Thyroid gland (tissue), 4 donors: ENCODE data around the gene VCP. TPM values are rescaled to one million over a fixed set of nuclear protein-coding genes. Genes with fewer than 3 reads are reported as not detected.

Source experiments
- DNase-seq, 2 donors: peaks; one replicate each; pipeline ENCODE4 v3.0.0-alpha.2; 2019
- H3K27ac ChIP-seq, 3 donors: fragments of 200-600 bp; sonication (generic); 1 replicate in 2 of 3; 2 replicates in 1 of 3; pipeline ENCODE4 v1.5.1; 2016 to 2019; ENCODE audit warnings: mild to moderate bottlenecking in 1 of 3, moderate library complexity in 1 of 3
- H3K27me3 ChIP-seq: fragments of 200-600 bp; sonication (generic); one replicate; pipeline ENCODE4 v1.5.1; 2019
- H3K36me3 ChIP-seq, 2 donors: fragments of 200-600 bp; sonication (generic); one replicate each; pipeline ENCODE4 v1.5.1; 2016 to 2019
- H3K4me1 ChIP-seq, 2 donors: fragments of 200-600 bp; sonication (generic); one replicate each; pipeline ENCODE4 v1.5.1; 2017 to 2019
- H3K4me3 ChIP-seq, 3 donors: fragments of 200-600 bp; sonication (generic); replicated peaks in 1 of 3; 1 replicate in 2 of 3; 2 replicates in 1 of 3; pipeline ENCODE4 v1.5.1; 2016; ENCODE audit warnings: mild to moderate bottlenecking in 1 of 3
- H3K9me3 ChIP-seq: fragments of 200-600 bp; sonication (generic); one replicate; pipeline ENCODE4 v1.5.1; 2017
- POLR2A ChIP-seq, 2 donors: fragments of 450-650 bp; IDR thresholded peaks; one replicate each; pipeline ENCODE4 v1.6.1; 2017; ENCODE audit warnings: antibody characterized with exemption in 2 of 2, mild to moderate bottlenecking in 2 of 2, moderate library complexity in 1 of 2
- WGBS, 2 donors: methylation state at CpG; one replicate each; pipeline ENCODE4 v1.1.5; 2017; 5-methylcytosine and 5-hydroxymethylcytosine counted together
- intact Hi-C: fragments of 100-400 bp; cut with DNase I; formaldehyde crosslinking; loops from one replicate; pipeline ENCODE4 v1.15.1; 2023
- total RNA-seq, 4 donors: library from RNA; depleted of rRNA; stranded (reverse); fragments of >200 nt; gene quantifications; one replicate each; pipeline ENCODE4 v1.2.3, GENCODE V29; 2016
- TF ChIP-seq, protein P1 (sequence below), 6 experiments: fragments of 200-600 bp in 3 of 6; fragments of 450-650 bp in 3 of 6; sonication (generic) in 3 of 6; IDR thresholded peaks; one replicate each; pipeline ENCODE4 v1.5.1; 2016 to 2019; ENCODE audit warnings: antibody characterized with exemption in 6 of 6, mild to moderate bottlenecking in 2 of 6, inconsistent platforms in 1 of 6, moderate library complexity in 1 of 6

VCP gene
- total RNA-seq, 4 donors from 2014 or later: 150 to 260 (median 233) TPM

DNA sequence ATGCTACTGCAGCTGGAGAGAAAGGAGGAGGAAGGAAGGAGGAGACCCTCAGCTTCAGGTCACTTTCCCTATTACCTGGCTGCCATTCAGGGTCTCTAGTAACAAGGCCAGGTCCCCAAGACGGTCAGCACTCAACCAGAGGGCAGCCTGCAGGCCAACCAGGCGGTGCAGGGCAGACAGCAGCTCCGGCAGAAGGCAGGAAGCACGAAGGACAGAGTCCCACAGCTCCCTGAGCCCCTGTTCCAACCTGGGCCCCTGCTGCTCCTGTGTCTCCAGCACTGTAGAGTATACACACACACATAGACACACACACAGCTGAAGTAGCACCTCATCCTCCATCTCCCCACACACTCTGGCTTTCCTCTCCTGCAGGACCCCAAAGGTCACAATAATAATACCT, 5.6 kb upstream of the VCP start:
- Histone ChIP-seq H3K27me3 (no peaks in the 10 kb centered on the region), H3K4me1 (peaks cover 12 to 14% of the 10 kb centered on the region in 2 donors), H3K27ac (no peak overlapping the region), H3K36me3 (no peaks in the 10 kb centered on the region), H3K4me3 (no peak overlapping the region), H3K9me3 (no peaks in the 10 kb centered on the region)
- TF ChIP-seq, protein P1, sequence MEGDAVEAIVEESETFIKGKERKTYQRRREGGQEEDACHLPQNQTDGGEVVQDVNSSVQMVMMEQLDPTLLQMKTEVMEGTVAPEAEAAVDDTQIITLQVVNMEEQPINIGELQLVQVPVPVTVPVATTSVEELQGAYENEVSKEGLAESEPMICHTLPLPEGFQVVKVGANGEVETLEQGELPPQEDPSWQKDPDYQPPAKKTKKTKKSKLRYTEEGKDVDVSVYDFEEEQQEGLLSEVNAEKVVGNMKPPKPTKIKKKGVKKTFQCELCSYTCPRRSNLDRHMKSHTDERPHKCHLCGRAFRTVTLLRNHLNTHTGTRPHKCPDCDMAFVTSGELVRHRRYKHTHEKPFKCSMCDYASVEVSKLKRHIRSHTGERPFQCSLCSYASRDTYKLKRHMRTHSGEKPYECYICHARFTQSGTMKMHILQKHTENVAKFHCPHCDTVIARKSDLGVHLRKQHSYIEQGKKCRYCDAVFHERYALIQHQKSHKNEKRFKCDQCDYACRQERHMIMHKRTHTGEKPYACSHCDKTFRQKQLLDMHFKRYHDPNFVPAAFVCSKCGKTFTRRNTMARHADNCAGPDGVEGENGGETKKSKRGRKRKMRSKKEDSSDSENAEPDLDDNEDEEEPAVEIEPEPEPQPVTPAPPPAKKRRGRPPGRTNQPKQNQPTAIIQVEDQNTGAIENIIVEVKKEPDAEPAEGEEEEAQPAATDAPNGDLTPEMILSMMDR (IDR thresholded peaks at IDR 0.05): no peak
- no peak for TF ChIP-seq POLR2A (IDR thresholded peaks at IDR 0.05)
- no peak for DNase-seq
- 55 to 63% methylated on average over 4 of the region's 4 CpGs for WGBS, 2 donors
- intact Hi-C loops: no loop called here

DNA sequence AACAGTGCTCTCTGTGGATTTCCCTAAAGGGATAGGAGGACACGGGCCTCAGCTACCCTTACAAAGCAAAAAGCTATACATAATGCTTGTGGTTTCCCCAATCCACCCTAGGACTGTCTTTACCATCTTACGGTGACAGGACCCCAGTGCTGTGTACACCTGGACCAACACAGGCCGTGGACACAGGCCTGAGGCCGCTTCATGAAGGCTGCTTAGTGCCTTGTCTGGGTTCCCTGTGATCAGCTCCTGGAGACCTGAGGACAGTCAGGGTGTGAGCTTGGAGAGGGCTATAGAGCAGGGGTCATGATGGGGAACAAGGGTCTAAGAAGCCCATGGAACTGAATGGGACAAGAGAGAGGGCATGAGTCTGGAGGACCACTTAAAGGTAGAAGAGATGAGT, 4.4 kb upstream of the VCP start:
- 90 to 96% methylated on average over 4 of the region's 4 CpGs for WGBS, 2 donors
- intact Hi-C loops: no loop called here
- Histone ChIP-seq H3K36me3 (no peaks in the 10 kb centered on the region), H3K27ac (no peak overlapping the region), H3K4me3 (no peak overlapping the region), H3K9me3 (no peaks in the 10 kb centered on the region), H3K4me1 (peaks cover 14 to 15% of the 10 kb centered on the region in 2 donors), H3K27me3 (no peaks in the 10 kb centered on the region)
- TF ChIP-seq, protein P1 (IDR thresholded peaks at IDR 0.05): no peak
- no peak for TF ChIP-seq POLR2A (IDR thresholded peaks at IDR 0.05)
- no peak for DNase-seq

DNA sequence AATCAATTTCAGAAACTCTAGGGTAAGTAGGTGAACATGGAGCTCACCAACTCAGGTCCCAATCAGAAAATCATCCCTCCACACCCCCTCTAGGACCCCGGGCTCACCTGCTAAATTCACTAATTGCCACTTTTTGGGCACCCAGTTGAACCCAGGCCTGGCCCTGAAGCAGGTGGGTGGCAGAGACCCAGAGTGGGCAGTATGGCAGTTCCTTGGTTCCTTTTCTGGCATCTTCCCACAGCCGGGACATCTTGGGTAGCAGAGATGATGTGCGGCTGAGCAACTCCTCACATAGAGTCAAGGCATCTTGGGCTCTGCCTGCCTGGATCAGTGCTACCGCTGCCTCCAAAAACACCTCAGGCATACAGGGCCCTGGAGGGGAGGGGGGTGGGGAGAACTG, 2.9 kb upstream of the VCP start:
- Histone ChIP-seq H3K27me3 (no peaks in the 10 kb centered on the region), H3K36me3 (no peaks in the 10 kb centered on the region), H3K27ac (no peak overlapping the region), H3K9me3 (no peaks in the 10 kb centered on the region), H3K4me1 (peaks cover 19 to 21% of the 10 kb centered on the region in 2 donors), H3K4me3 (no peak overlapping the region)
- no peak for TF ChIP-seq POLR2A (IDR thresholded peaks at IDR 0.05)
- TF ChIP-seq, protein P1 (IDR thresholded peaks at IDR 0.05): no peak
- DNase-seq: no peak
- intact Hi-C loops: no loop called here
- 96 to 98% methylated on average over 3 to 4 of the region's 4 CpGs for WGBS, 2 donors

DNA sequence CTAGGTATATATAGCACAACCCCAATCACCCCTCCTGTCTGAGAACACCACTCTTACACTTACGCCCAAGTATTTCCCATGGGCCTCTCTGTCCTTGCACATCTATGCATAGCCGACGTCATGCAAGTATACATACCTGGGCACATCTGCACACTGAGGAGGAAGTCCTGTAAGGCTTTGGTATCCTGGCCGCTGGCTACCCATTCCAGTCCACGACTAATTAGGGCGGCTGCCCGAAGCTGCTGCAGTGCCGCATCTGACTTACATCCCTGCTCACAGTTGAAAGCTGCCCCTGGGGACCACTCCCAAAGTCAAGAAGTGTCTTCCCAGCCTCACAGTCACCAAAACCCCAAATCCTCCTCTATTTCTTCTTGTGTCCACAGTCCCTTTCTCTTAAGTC, 2.4 kb upstream of the VCP start:
- Histone ChIP-seq H3K4me1 (peaks cover 22 to 27% of the 10 kb centered on the region in 2 donors), H3K27me3 (no peaks in the 10 kb centered on the region), H3K27ac (no peak overlapping the region), H3K9me3 (no peaks in the 10 kb centered on the region), H3K36me3 (no peaks in the 10 kb centered on the region), H3K4me3 (no peak overlapping the region)
- 97 to 98% methylated on average over 8 of the region's 8 CpGs for WGBS, 2 donors
- DNase-seq: no peak
- intact Hi-C loops: loop anchor here (5.0 kb wide), 1 partner anchor 82 kb away; no protein-coding TSS in a partner anchor
- TF ChIP-seq POLR2A (IDR thresholded peaks at IDR 0.05): no peak
- TF ChIP-seq, protein P1 (IDR thresholded peaks at IDR 0.05): no peak

DNA sequence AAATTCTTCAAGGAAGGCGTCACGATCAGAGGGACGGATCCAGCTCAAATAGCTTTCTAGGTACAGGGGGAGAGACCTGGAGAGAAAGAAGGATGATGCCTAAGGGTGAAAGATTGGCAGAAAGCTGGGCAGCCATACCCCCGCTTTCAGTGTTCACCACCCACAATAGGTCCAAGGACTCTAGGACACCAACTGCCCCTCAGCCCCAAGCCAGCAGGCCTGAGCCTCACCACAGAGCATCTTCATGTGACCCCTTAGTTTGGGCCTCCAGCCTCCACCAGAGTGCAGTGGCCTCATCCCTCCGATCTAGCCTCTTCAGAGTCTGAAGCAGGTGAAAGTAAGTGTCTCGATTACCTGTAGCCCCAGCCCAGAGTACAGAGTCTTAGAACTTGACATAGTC, 1.7 kb upstream of the VCP start:
- no peaks in the 10 kb centered on the region for H3K27me3 ChIP-seq
- 94 to 98% methylated on average over 6 of the region's 6 CpGs for WGBS, 2 donors
- H3K9me3 ChIP-seq: no peaks in the 10 kb centered on the region
- peaks cover 25 to 30% of the 10 kb centered on the region in 2 donors for H3K4me1 ChIP-seq
- H3K4me3 ChIP-seq: no peak overlapping the region
- no peak for DNase-seq
- H3K36me3 ChIP-seq: no peaks in the 10 kb centered on the region
- no peak overlapping the region for H3K27ac ChIP-seq
- intact Hi-C loops: loop anchor here (5.0 kb wide), 1 partner anchor 82 kb away; no protein-coding TSS in a partner anchor
- TF ChIP-seq, protein P1 (IDR thresholded peaks at IDR 0.05): no peak
- no peak for TF ChIP-seq POLR2A (IDR thresholded peaks at IDR 0.05)
